Measurements from ENCODE around the gene MAST2.
"Not testable (repeated sequence)": the region's sequence is repeated elsewhere in the genome, so short reads cannot be mapped to it uniquely, and the experiment has no call there.

Gene MAST2

GRCh38 chr1:45934947-45935346 is 131.5 kb downstream of the MAST2 start:
- H3K4me3 ChIP-seq (ENCODE audit: low read depth, low read length): no peak overlapping the region
- TF ChIP-seq POLR2A (IDR thresholded peaks at IDR 0.05; ENCODE audit: extremely low read depth, insufficient read length) (no peak), MAX (IDR thresholded peaks at IDR 0.05; ENCODE audit: low read depth, low read length) (no peak), MYC (IDR thresholded peaks at IDR 0.05; ENCODE audit: low read depth, low read length) (no peak), CTCF (IDR thresholded peaks at IDR 0.05; ENCODE audit: low read depth, low read length) (no peak)
- no peak for DNase-seq (ENCODE audit: low read depth)

- DNase-seq (ENCODE audit: low read depth): no peak
- no peak overlapping the region for H3K4me3 ChIP-seq (ENCODE audit: low read depth, low read length)
- TF ChIP-seq MAX (IDR thresholded peaks at IDR 0.05; ENCODE audit: low read depth, low read length): no peak
- TF ChIP-seq POLR2A (IDR thresholded peaks at IDR 0.05; ENCODE audit: extremely low read depth, insufficient read length): no peak
- TF ChIP-seq MYC (IDR thresholded peaks at IDR 0.05; ENCODE audit: low read depth, low read length): no peak
- no peak for TF ChIP-seq CTCF (IDR thresholded peaks at IDR 0.05; ENCODE audit: low read depth, low read length)
Observed at GRCh38 chr1:45938029-45938428, 134.6 kb downstream of the MAST2 start.

GRCh38 chr1:45942411-45942810 is 139.0 kb downstream of the MAST2 start:
- DNase-seq (ENCODE audit: low read depth): no peak
- no peak overlapping the region for H3K4me3 ChIP-seq (ENCODE audit: low read depth, low read length)
- TF ChIP-seq MAX (IDR thresholded peaks at IDR 0.05; ENCODE audit: low read depth, low read length): no peak
- no peak for TF ChIP-seq POLR2A (IDR thresholded peaks at IDR 0.05; ENCODE audit: extremely low read depth, insufficient read length)

- DNase-seq (ENCODE audit: low read depth): no peak
- no peak overlapping the region for H3K4me3 ChIP-seq (ENCODE audit: low read depth, low read length)
- TF ChIP-seq CTCF (IDR thresholded peaks at IDR 0.05; ENCODE audit: low read depth, low read length) (no peak), MAX (IDR thresholded peaks at IDR 0.05; ENCODE audit: low read depth, low read length) (no peak), MYC (IDR thresholded peaks at IDR 0.05; ENCODE audit: low read depth, low read length) (no peak), POLR2A (IDR thresholded peaks at IDR 0.05; ENCODE audit: extremely low read depth, insufficient read length) (no peak)
Observed at GRCh38 chr1:45943185-45943584, 139.8 kb downstream of the MAST2 start.

- TF ChIP-seq MYC (IDR thresholded peaks at IDR 0.05; ENCODE audit: low read depth, low read length) (no peak), CTCF (IDR thresholded peaks at IDR 0.05; ENCODE audit: low read depth, low read length) (no peak), POLR2A (IDR thresholded peaks at IDR 0.05; ENCODE audit: extremely low read depth, insufficient read length) (no peak), MAX (IDR thresholded peaks at IDR 0.05; ENCODE audit: low read depth, low read length) (no peak)
- no peak overlapping the region for H3K4me3 ChIP-seq (ENCODE audit: low read depth, low read length)
- DNase-seq (ENCODE audit: low read depth): no peak
Observed at GRCh38 chr1:45945426-45945825, 142.0 kb downstream of the MAST2 start.

GRCh38 chr1:45949462-45949861 is 146.1 kb downstream of the MAST2 start:
- H3K4me3 ChIP-seq (ENCODE audit: low read depth, low read length): not testable (repeated sequence)
- peak; percentile 4 for DNase-seq (ENCODE audit: low read depth)

GRCh38 chr1:45952072-45952471 is 148.7 kb downstream of the MAST2 start:
- no peak overlapping the region for H3K4me3 ChIP-seq (ENCODE audit: low read depth, low read length)
- DNase-seq (ENCODE audit: low read depth): no peak
- TF ChIP-seq CTCF (IDR thresholded peaks at IDR 0.05; ENCODE audit: low read depth, low read length): no peak
